Astrocyte of the cerebellum (primary cell): ENCODE results near the gene TPRG1L.

Source experiments
- DNase-seq: peaks from one replicate; pipeline ENCODE4 v3.0.0-alpha.2; 2011; ENCODE audit warnings: low read depth
- H3K4me3 ChIP-seq: 2 replicates; pipeline ENCODE4 v1.5.1; 2011; ENCODE audit warnings: mild to moderate bottlenecking, low read depth, low read length, moderate library complexity
- in situ Hi-C: cut with HindIII; loops from 2 replicates; pipeline ENCODE4 v1.10.0; 2017; ENCODE audit warnings: low sequenced_read_pairs
- TF ChIP-seq, protein P1 (sequence below): IDR thresholded peaks from 2 replicates; pipeline ENCODE4 v1.5.1; 2012; ENCODE audit warnings: low read length, low read depth, moderate library complexity, mild to moderate bottlenecking; ENCODE audit errors: missing control alignments

The TPRG1L gene

GRCh38 chr1:3628445-3628844 is 3.6 kb downstream of the TPRG1L start:
- DNase-seq, result no peak
- in situ Hi-C loops, result no loop called here
- H3K4me3 ChIP-seq, result no peak overlapping the region
- TF ChIP-seq, protein P1, sequence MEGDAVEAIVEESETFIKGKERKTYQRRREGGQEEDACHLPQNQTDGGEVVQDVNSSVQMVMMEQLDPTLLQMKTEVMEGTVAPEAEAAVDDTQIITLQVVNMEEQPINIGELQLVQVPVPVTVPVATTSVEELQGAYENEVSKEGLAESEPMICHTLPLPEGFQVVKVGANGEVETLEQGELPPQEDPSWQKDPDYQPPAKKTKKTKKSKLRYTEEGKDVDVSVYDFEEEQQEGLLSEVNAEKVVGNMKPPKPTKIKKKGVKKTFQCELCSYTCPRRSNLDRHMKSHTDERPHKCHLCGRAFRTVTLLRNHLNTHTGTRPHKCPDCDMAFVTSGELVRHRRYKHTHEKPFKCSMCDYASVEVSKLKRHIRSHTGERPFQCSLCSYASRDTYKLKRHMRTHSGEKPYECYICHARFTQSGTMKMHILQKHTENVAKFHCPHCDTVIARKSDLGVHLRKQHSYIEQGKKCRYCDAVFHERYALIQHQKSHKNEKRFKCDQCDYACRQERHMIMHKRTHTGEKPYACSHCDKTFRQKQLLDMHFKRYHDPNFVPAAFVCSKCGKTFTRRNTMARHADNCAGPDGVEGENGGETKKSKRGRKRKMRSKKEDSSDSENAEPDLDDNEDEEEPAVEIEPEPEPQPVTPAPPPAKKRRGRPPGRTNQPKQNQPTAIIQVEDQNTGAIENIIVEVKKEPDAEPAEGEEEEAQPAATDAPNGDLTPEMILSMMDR, result no peak

DNA sequence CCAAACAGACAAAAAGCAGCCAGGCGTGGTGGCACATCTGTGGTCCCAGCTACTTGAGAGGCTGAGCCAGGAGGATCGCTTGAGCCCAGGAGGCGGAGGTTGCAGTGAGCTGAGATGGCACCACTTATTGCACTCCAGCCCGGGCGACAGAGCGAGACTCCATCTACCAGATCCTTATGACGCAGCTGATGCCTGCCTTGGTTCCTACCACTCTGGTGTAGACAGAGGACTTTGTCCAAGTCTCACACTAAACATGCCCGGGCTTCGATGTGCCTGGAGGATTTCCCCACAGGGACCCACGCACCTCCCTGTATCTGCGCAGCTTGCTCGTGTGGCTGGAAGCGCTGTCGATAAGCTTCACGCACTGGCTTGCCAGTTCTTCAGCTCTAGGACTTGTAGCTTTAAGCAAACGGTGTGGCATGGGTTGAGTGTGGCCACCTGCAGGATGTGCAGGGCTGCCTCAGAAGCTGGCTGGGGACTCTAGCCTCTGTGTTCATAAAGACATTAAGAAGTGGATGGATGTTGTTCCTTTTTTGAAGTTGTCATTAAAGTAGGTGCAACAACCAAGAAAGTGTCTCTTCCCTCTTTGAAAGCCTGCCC is 4.8 kb downstream of the TPRG1L start:
- DNase-seq, result no peak
- H3K4me3 ChIP-seq, result no peak overlapping the region
- in situ Hi-C loops, result no loop called here
- TF ChIP-seq, protein P1, result no peak

- TF ChIP-seq, protein P1, result no peak
- no peak for DNase-seq
- in situ Hi-C loops, result no loop called here
- H3K4me3 ChIP-seq, result no peak overlapping the region
Observed at GRCh38 chr1:3630161-3630611, 5.4 kb downstream of the TPRG1L start.

GRCh38 chr1:3630914-3631313 is 6.1 kb downstream of the TPRG1L start:
- in situ Hi-C loops, result no loop called here
- DNase-seq, result no peak
- TF ChIP-seq, protein P1, result no peak
- H3K4me3 ChIP-seq, result no peak overlapping the region

GRCh38 chr1:3631320-3632260 is 6.8 kb downstream of the TPRG1L start:
- TF ChIP-seq, protein P1, result no peak
- no peak for DNase-seq
- in situ Hi-C loops, result no loop called here
- no peak overlapping the region for H3K4me3 ChIP-seq

DNA sequence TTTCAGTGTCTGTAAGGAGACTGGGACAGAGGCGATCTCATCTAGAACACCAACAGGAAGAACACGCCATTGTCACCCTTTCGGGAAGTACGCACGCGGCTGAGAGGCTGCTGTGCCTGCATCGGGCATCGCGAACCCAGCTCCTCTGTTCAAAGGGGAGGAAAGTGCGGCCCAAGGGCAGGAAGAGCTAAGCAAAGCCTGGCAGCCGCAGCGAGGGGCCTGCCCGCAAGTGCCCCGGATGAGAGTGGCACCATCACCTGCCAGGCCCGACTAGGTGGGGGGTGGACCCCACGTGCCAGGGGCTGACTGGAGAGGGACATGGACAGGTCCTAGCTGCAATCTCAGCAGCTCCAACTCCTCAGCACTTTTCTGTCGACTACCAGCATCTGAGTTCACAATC is 7.5 kb downstream of the TPRG1L start:
- TF ChIP-seq, protein P1, result no peak
- DNase-seq, result no peak
- in situ Hi-C loops, result no loop called here
- H3K4me3 ChIP-seq, result no peak overlapping the region
